Duodenal mucosa (tissue), 2 donors: ENCODE data around the gene ARHGEF39.
"Not testable (repeated sequence)": the region's sequence is repeated elsewhere in the genome, so short reads cannot be mapped to it uniquely, and the experiment has no call there.

Source experiments
- H3K27ac ChIP-seq: one replicate; pipeline ENCODE4 v1.7.0; 2013; ENCODE audit warnings: low read depth, low read length
- H3K27me3 ChIP-seq, 2 donors: one replicate each; pipeline ENCODE4 v1.7.0; 2013; ENCODE audit warnings: low read length in 2 of 2, control low read depth in 1 of 2; ENCODE audit not compliant: insufficient read depth in 2 of 2, control insufficient read depth in 1 of 2
- H3K36me3 ChIP-seq, 2 donors: one replicate each; pipeline ENCODE4 v1.7.0; 2013; ENCODE audit warnings: low read length in 2 of 2, control low read depth in 1 of 2; ENCODE audit not compliant: insufficient read depth in 2 of 2, control insufficient read depth in 1 of 2
- H3K4me1 ChIP-seq, 2 donors: one replicate each; pipeline ENCODE4 v1.7.0; 2013; ENCODE audit warnings: low read length in 2 of 2, control low read depth in 1 of 2; ENCODE audit not compliant: insufficient read depth in 2 of 2, control insufficient read depth in 1 of 2
- H3K4me3 ChIP-seq, 2 donors: one replicate each; pipeline ENCODE4 v1.7.0; 2013; ENCODE audit warnings: low read length in 2 of 2, low read depth in 1 of 2
- H3K9ac ChIP-seq, 2 donors: one replicate each; pipeline ENCODE4 v1.7.0; 2013; ENCODE audit warnings: low read length in 2 of 2, low read depth in 1 of 2
- H3K9me3 ChIP-seq, 2 donors: one replicate each; pipeline ENCODE4 v1.7.0; 2013; ENCODE audit warnings: low read length in 2 of 2, control low read depth in 1 of 2; ENCODE audit not compliant: control insufficient read depth in 1 of 2

ARHGEF39 gene

GRCh38 chr9:35612066-35612465 lies 52.9 kb downstream of the ARHGEF39 start:
- not testable (repeated sequence) for H3K9ac ChIP-seq, H3K4me1 ChIP-seq, H3K4me3 ChIP-seq, H3K27ac ChIP-seq, H3K27me3 ChIP-seq, H3K9me3 ChIP-seq
- peaks cover 14 to 21% of the 10 kb centered on the region in 2 donors for H3K36me3 ChIP-seq

GRCh38 chr9:35611230-35611797 lies 53.7 kb downstream of the ARHGEF39 start:
- Histone ChIP-seq H3K9me3 (no peaks in the 10 kb centered on the region), H3K4me1 (peaks cover under 1 to 6% of the 10 kb centered on the region in 2 donors), H3K9ac (no peak overlapping the region), H3K4me3 (no peak overlapping the region), H3K27me3 (no peaks in the 10 kb centered on the region), H3K36me3 (peaks cover 14 to 21% of the 10 kb centered on the region in 2 donors), H3K27ac (no peak overlapping the region)

- no peak overlapping the region for H3K4me3 ChIP-seq
- H3K9me3 ChIP-seq, result no peaks in the 10 kb centered on the region
- H3K36me3 ChIP-seq, result peaks cover 14 to 21% of the 10 kb centered on the region in 2 donors
- H3K9ac ChIP-seq, result no peak overlapping the region
- no peaks in the 10 kb centered on the region for H3K27me3 ChIP-seq
- peaks cover 5 to 12% of the 10 kb centered on the region in 2 donors for H3K4me1 ChIP-seq
- no peak overlapping the region for H3K27ac ChIP-seq
Observed at GRCh38 chr9:35609820-35610163, 55.2 kb downstream of the ARHGEF39 start.
